GM12892 (cell line): ENCODE results near the gene ANKLE1.

ENCODE experiments used
- DNase-seq: peaks from one replicate; pipeline ENCODE4 v3.0.0; 2011; ENCODE audit not compliant: insufficient read length
- FAIRE-seq: peaks from 2 replicates; lab custom pipeline; 2011; peaks lifted over from hg19 to GRCh38; lab: Jason Lieb, UNC
- POLR2A ChIP-seq: IDR thresholded peaks from 2 replicates; pipeline ENCODE4 v1.6.1; 2011; ENCODE audit warnings: low read depth, low read length, control low read depth
- POLR2AphosphoS5 ChIP-seq: IDR thresholded peaks from 2 replicates; pipeline ENCODE4 v1.6.1; 2011; ENCODE audit warnings: low read depth, low read length, control low read depth
- TAF1 ChIP-seq: IDR thresholded peaks from 2 replicates; pipeline ENCODE4 v1.6.1; 2011; ENCODE audit warnings: low read depth, mild to moderate bottlenecking, control low read depth, low read length, borderline replicate concordance

The ANKLE1 gene

GRCh38 chr19:17240826-17241399 lies 40.8 kb upstream of the ANKLE1 start:
- TF ChIP-seq TAF1 (no peak), POLR2AphosphoS5 (no peak), POLR2A (no peak)
- DNase-seq = no peak
- no peak for FAIRE-seq

GRCh38 chr19:17242431-17243208 lies 39.1 kb upstream of the ANKLE1 start:
- FAIRE-seq (no peak), DNase-seq (no peak)
- TF ChIP-seq POLR2A (no peak), POLR2AphosphoS5 (no peak)

DNA sequence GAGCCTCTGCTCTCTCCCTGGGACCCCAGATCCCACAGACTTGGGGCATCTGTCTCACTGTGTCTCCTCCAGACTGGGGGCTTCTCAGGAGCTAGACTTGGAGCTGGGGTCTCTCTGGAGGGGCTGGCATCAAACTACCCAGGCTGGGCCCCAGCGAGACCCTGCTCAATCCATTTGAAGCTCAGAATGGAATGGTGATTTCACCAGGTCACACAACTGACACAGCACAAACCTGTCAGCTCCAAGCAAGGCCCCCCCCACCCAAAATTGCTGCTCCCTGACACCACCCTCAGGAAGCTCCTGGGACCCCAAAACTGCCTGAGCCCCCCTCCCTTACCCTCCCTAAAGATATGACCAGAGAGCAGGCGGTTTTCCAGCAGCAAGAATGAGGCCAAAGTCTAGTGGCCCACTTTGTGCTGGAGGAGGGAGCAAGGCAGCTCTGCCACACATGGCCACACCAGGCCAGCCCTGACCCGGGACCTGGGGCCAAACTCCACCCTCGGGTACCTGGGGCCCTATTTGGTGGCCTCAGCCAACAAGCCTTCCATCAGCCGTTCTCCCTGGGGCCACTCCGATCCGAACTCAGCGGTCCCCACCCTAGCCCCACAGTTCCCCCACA lies 38.4 kb upstream of the ANKLE1 start:
- DNase-seq = no peak
- no peak for TF ChIP-seq POLR2AphosphoS5
- TF ChIP-seq TAF1 = no peak
- no peak for TF ChIP-seq POLR2A
- no peak for FAIRE-seq

DNA sequence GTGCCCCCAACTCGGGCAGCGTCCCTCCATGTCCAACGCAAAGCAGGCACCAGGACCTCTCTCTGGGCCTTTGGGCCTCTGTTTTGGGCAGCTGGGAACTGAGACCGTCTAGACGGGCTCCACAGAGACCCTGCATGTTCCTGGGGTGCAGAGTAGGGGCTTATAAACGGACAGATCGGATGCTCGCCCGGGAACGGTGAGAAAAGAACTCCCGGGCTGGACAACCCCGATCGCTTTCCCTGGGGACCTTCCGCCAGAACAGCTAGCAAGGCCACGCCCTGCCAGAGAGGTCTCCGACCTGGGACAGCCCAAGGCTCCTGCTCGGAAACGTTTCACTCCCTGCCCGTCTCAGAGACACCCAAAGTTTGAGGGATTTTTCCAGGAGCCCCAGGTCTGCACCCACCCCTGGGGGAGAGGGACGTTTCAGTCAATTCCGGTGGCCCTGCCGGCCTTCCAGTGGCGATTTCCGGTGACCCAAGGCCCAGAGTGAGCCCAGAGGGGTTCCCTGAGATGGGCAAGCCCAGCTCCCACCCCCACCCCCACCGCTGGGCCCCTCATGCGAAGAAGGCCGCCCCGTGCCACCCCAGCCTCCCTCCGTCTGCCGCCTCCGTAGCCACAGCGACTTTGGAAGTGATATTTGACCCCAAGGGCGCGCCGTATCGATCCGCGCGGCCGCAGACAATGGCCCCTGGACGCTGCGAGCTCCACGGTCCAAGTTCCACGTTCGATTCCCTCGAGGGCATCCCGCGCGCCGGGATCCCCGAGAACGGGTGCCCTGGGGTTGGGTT lies 37.7 kb upstream of the ANKLE1 start:
- no peak for TF ChIP-seq TAF1
- no peak for TF ChIP-seq POLR2A
- no peak for TF ChIP-seq POLR2AphosphoS5
- FAIRE-seq (no peak), DNase-seq (no peak)

DNA sequence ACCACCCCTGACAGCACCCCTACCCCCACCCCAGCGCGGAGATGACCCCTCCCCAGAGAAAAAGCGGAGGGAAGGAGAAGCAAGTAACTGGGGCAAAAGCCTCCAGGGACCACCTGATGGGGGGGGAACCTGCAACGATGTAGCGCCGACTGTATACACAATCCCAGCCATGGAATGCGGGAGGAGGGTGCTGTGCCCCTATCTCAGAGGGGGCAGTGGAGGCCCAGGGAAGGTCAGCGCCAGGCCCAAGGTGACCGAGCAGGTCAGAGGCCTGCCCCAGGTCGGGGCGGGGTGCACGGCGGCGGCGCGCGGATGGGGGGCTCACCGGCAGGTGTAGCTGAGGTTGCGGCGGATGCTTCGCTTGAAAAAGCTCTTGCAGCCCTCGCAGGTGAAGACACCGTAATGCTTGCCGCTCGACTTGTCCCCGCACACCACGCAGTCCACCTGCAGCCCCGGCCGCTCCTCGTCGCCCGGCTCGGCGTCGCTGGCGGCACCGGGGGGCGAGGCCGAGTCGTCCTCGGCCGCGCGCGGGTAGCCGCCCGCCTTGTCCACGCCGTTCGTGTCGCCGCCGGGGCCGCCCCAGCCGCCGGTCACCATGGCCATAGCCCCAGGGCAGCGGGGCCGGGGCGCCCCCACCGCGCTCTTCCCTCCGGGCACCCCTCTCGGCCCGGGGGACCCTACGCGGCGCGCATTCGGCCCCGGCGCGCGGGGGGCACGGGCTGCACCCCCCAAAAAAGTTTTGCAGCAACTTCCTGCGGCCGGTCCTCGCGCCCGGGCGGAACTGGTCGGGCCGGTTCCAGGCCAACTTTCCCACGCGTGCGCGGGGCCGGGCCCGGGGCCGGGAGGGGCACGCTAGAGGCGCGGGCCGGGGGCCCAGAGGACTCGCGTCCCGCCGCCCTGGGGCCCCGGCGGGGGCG lies 36.8 kb upstream of the ANKLE1 start:
- DNase-seq (no peak), FAIRE-seq (no peak)
- TF ChIP-seq TAF1 = no peak
- no peak for TF ChIP-seq POLR2AphosphoS5
- no peak for TF ChIP-seq POLR2A

- FAIRE-seq (no peak), DNase-seq (no peak)
- TF ChIP-seq POLR2A = no peak
- TF ChIP-seq TAF1 = no peak
Observed at GRCh38 chr19:17245535-17245984, 36.1 kb upstream of the ANKLE1 start, which contains the start of gene NR2F6. TSS of gene NR2F6 (minus strand) at chr19:17245919. CDS start at chr19:17245220, 699 bp downstream.

DNA sequence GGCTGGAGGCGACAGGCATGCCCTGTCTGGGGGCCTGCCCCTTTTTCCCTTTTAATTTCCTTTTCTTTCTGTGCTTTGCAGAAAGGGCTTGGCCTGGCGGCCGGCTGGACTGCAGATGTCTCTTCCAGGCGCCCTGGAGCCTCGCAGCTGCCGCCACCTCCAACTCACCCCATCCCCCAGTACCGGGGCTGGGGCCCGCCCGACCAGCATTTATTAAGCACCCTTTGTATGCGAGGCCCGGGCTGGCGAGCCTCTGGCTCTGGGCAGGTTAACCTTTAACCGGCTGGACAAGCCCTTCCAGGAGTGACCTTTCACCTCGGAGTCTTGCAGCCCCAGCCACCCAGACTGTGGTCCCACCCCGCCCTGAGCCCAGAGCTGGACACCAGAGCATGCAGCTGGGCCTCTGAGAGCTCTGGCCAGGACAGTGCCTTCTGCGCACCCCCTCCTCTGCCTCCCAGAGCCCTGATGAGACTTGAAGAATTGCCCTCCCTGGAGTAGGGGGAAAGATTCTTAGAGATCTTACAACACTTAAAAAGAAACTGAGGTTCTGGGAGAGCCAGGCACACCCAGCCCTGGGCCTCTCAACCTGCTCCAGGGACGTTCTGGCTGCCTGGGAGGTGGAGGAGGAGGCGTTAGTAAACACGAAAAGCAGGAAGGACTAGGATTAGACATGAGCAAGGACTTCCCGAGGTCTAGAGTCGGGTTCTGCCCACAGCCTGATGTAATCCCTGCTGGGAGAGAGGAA lies 34.8 kb upstream of the ANKLE1 start:
- DNase-seq (no peak), FAIRE-seq (no peak)
- no peak for TF ChIP-seq TAF1
- no peak for TF ChIP-seq POLR2AphosphoS5
- TF ChIP-seq POLR2A = no peak

- TF ChIP-seq POLR2AphosphoS5 = no peak
- no peak for TF ChIP-seq POLR2A
- no peak for TF ChIP-seq TAF1
- DNase-seq (no peak), FAIRE-seq (no peak)
Observed at GRCh38 chr19:17248011-17248776, 33.5 kb upstream of the ANKLE1 start.

DNA sequence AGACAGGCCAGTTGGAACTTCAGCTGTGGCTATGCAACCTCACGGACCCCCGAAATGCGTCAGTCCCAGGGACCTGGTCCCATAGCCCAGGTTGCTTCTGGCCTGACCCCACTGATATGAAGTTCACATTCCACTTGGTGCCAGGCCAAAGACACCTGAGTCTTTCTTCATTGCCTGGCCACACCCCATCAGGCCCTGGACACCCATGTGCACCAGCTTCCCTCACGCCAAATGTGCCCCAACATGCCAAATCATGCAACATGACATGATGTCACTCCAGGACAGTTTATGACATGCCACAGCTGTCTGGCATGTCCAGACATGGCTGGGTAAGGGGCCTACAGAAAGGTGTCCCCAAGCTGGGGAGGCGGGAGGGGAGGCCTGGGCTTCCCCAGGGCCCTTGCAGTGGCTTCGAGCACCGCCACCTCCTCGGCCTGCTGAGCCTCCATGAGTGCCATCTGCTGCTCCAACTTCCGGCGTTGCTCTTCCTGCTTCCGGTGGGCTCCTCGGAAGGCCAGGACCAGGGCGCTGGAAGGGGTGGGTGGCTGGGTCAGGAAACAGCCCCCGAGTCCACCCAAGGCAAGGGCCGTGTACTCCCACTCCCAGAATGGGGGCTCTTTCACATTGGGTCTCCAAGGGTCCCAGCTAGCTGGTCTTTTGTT lies 31.7 kb upstream of the ANKLE1 start:
- no peak for FAIRE-seq
- TF ChIP-seq POLR2A (no peak), POLR2AphosphoS5 (no peak), TAF1 (no peak)
- DNase-seq = no peak
